GM18870 (cell line): ENCODE measurements around the gene USP2.

Experiments
- ATAC-seq: cut with Tn5 transposase; IDR thresholded peaks from one replicate; pipeline ENCODE4 v1.9.1; 2021; ENCODE audit warnings: moderate library complexity; ENCODE audit not compliant: unreplicated experiment

The USP2 gene

GRCh38 chr11:119366690-119367620 is 14.5 kb downstream of the USP2 start:
- ATAC-seq, result no peak

- ATAC-seq, result no peak
Measured at GRCh38 chr11:119365071-119365591, 16.4 kb downstream of the USP2 start.

- ATAC-seq, result no peak
Measured at GRCh38 chr11:119363851-119364590, 17.5 kb downstream of the USP2 start.

DNA sequence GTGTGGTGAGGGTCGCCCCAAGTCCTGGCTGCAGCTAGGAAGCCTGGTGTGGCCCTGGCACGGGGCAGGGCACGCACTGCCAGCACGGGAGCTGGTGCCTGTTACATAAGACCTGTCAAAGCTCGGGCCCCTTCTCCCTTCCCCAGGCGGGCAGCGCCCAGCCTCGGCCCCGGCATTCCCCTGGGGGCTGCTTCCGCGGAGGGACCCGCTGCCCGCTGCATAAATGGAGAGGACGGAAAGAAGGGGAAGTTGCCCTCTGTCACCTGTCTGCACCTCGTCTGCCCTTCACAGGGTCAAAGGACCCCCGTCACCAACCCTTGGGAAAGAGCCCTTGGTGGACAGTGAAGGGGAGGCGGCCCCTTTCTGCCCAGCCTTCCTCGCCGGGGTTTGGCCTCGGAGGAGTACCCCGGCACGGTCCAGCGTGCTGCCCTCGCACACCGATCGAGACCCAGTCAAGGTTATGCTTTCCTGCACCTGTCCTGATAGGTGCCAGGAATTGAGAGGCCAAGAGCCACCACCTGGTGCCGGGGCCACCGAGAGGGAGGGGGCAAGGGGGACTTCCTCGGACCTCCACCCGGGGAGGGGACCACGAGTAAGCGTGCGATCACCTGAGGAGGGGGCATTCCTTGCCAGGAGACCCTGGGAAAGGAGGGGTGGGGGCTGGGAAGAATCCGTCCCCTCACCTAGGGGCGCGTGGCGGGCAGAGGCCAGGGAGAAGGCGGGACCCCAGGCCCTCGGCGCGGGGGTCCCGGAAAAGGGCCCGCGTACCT is 18.2 kb downstream of the USP2 start:
- no peak for ATAC-seq

- ATAC-seq, result no peak
Measured at GRCh38 chr11:119362741-119363080, 18.8 kb downstream of the USP2 start.

DNA sequence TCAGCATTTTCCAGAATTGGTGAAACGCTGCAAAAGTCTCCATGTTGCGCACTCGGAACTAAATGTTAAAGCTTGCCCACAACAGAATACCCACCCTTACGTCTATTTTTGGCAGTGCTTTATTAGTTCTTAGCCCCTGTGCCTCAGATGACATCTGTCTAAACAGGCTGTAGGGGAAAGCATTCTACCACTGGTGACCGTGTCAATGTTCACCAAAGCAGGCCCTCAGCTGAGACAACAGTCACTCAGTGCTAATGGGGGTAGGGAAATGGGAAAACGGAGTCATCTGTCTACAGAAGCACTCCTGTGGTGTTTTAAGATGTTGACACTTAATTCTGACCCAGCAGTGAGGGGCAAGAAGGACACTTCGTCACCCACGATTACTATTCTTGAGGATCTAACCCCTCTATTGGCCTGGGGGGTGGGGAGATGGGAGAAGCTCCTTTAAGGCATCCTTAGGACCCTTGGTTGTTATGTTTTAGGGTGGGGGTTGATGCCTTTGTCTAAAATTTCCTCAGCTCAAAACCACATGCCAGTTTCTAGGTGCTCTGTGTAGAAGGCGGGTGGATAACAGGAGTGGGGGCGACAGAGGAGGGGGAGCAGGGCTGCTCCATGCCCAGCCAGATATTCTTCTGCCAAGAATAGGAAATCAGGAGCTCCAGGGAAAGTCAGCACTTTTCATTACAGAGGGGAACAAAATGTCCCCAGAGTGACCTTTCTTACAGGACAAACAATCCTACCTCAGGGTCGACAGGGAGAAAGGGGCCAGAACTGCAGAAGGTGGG is 19.4 kb downstream of the USP2 start:
- no peak for ATAC-seq

DNA sequence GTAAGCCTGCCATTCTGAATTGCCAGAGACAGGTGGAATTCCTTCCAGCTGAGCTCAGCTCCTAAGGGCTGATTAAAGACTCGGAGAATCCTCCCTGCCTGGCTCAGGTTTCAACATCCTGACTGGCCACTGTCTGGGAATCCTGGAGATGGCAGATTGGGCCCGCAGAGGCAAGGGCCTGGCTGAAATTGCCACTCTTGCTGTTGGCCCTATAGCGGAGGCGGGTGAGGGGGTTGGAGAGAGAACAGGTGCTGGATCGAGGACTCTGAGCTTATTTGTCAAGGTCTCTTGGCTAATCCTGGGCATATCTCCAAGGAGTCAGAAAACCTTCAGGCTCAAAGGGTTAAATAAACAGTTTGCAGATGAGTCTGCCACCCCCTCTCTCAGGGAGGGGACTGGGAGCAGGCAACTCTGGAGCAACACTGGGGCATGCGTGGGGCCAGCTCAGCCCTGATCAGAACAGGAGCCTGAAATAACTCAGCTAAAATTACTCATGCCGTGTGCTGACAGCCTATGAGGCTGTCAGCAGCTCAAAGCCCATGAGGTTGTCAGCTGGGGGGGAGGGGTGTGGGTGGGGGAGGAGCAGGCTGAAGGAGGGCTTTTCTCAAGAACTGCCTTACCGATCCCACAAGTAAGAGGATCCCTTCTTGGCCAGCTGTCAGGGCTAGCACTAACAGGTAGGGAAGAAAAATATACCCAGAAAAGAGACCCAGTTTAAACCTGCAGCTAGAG is 20.3 kb downstream of the USP2 start:
- ATAC-seq, result no peak

- no peak for ATAC-seq
Measured at GRCh38 chr11:119359365-119360214, 21.9 kb downstream of the USP2 start.

- no peak for ATAC-seq
Measured at GRCh38 chr11:119357074-119357473, 24.4 kb downstream of the USP2 start.

DNA sequence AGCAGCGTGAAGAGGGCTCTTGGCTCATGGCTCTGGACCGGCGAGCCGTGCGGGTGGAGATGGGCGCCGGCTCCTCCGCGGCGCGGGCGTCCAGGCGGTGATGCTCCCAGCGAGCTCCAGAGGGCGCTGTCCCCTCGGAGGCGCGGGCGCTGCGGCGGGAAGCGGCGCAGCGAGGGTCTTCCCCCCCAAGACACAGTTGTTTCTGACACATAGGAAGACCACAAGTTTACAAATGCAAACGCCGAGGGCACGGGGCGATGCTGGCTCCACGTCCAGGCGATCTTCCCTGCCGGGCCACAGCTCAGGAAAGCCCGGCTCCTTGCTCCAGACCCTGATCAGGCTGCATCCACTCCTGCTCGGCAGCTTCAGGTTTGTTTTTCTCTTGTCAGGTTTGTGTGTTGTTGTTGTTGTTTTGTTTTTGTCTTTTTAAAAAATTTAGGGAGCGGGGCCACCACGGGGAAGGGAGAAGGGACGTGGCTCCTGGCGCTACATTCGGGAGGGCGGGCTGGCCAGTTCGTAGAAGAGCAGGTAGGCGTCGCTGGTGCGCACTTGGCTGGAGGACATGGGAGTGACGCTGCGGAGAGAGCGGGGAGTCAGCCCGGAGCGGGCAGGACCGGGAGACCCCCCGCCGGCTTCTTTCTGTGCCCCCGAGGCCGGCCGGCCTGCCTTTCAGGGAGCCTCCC is 25.0 kb downstream of the USP2 start:
- no peak for ATAC-seq

DNA sequence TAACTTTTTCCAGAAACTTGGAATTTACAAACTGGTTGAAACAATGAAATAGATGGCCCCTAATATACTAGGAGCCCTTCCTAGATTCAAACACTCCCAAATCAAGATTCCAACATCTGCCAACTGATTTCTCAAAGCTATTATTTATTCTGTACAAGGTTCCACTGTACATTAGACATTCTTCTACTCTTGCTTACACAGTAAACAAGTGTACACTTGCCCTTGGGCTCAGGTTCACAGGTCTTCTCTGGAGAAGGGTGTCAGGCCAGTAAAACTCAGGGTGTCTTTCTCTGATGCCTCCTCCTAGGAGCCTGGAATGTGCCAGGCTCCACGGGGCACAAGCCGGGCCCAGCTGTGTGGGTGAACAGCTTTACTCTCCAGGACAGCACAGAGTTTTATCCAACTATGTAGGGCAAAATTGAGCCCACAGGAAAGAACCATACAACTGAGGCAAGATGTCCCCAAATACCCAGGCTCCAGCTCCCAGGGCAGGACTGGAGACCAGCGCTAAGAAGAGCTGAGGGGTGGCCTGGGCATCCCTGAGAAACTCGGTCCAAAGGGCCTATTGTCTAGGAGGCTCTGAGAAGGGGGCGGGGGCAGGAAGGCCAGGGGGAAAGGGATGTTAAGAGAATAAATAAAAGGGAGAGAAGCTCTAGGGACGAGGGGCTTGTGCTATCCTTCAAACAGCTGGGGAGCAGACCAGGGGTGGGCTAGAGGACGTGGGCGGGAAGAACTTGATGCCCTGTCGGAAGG is 26.2 kb downstream of the USP2 start:
- ATAC-seq, result no peak

DNA sequence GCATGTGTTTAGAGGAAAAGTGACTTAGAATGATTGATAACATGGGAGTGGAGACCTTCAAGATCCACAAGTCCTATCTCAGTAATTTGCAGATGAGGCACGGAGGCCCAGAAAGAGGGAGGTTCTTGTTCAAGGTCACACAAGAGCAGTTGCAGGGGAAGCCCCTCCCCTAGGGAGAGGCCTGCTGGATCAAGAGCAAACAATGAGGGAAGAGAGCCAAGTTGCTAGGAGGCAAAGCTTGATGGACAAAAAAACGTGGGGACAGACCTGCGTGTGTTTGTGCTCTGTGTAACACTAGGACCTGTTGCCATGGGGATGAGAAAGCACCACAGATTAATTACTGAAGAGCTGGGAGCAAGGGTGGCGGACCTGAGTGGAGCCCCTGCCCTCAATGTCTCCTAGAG is 28.6 kb downstream of the USP2 start:
- ATAC-seq, result no peak

DNA sequence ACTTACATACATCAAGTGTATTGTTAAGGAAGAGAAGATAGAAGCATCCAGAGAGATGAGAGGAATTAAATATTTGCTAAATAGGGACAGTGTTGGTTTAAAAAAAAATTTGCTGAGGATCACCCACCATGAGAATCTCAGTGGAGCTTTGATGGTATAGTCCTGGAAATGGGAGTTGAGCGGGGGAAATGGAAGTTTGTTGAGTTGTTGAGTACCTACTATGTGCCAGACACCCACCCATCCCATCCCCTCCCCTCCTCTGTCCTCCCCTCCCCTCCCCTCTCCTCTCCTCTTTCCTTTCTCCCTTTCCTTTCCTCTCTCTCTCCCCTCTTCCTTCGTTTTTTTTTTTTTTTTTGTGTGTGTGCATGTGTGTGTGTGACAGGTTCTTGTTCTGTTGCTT is 30.3 kb downstream of the USP2 start:
- no peak for ATAC-seq

DNA sequence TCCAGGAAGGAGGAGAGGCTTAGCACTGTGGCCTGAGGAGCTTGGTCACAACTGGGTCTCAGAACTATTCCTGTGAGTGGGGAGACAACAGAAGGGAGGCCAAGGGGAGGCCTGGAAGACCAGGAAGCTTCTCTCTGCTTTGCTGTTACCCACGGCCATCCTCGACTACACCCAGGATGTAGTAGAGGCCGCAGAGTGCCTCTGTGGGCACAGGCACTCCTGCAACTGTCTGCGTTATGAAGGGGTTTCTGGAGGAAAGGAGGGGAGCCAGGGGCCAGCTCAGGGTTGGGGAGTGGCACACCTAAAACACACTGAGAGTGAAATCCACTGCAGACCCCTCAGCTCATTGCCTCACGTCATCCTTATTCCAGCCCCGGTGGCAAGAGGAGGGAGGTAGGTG is 31.2 kb downstream of the USP2 start:
- ATAC-seq, result no peak

- no peak for ATAC-seq
Measured at GRCh38 chr11:119347940-119348605, 33.4 kb downstream of the USP2 start.

GRCh38 chr11:119347242-119347641 is 34.2 kb downstream of the USP2 start:
- no peak for ATAC-seq

DNA sequence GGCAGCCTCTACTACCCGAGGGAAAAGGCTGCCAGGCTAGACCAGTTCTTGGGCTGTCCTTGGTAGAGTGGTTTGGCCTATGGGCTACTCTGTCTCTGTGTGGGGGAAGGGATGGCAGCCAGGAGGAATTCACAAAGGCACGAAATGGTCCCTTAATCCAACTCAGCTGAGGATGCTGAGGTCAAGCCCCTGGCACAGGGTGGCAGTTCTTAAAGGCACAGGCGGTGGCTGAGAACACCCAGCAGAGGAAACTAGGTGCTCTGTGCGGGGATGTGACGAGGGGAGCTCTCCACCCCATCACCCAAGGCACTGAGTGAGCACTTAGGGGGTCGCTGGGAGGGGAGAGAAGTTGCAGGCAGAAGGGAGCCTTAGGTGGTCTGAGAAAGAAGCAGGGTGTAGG is 34.9 kb downstream of the USP2 start, which contains the start of gene MFRP:
Gene MFRP, minus strand, starts transcription at position 101 of the 400 bp plus-strand sequence. CDS start 192 bp downstream, outside the sequence.
- no peak for ATAC-seq
